ENCODE data around the gene CDH4.

- TF ChIP-seq MAX (CRISPR knock-in tag; IDR thresholded peaks at IDR 0.05) (no peak), ZBTB21 (CRISPR knock-in tag; IDR thresholded peaks at IDR 0.05; ENCODE audit: borderline replicate concordance) (no peak), CTCF (IDR thresholded peaks at IDR 0.05) (peak; percentile 37; the same call in 1 of the 2 replicates), ATF6 (CRISPR knock-in tag; IDR thresholded peaks at IDR 0.05) (no peak), ZNF281 (CRISPR knock-in tag; IDR thresholded peaks at IDR 0.05) (no peak), MLX (CRISPR knock-in tag; IDR thresholded peaks at IDR 0.05) (no peak)
These were observed 308.3 kb downstream of the CDH4 start for GRCh38 chr20:61560361-61560853.
